ENCODE results near the gene TNRC18.
"Not testable (repeated sequence)": the region's sequence is repeated elsewhere in the genome, so short reads cannot be mapped to it uniquely, and the experiment has no call there.

TNRC18 gene

GRCh38 chr7:5263066-5263465 is 160.6 kb downstream of the TNRC18 start:
- DNase-seq, result not testable (repeated sequence)

- DNase-seq, result not testable (repeated sequence)
These were observed 163.0 kb downstream of the TNRC18 start for GRCh38 chr7:5260530-5261068.

Measured in SHP77 treated with DMSO at 0.1 percent for 48 hours (cell line).